Osteoblast (primary cell): ENCODE data around the gene NPBWR2. TPM values are rescaled to one million over a fixed set of nuclear protein-coding genes. Genes with fewer than 3 reads are reported as not detected.

ENCODE experiments used
- DNase-seq: peaks from one replicate; pipeline ENCODE4 v3.0.0; 2011; ENCODE audit warnings: low spot score, mixed read lengths; ENCODE audit not compliant: insufficient read length; ENCODE audit errors: missing footprints
- H2AFZ ChIP-seq: 2 replicates; pipeline ENCODE4 v1.6.0; 2011; ENCODE audit warnings: mild to moderate bottlenecking, low read length
- H3K27ac ChIP-seq: 2 replicates; pipeline ENCODE4 v1.5.1; 2011; ENCODE audit warnings: mild to moderate bottlenecking, low read depth, low read length, moderate library complexity
- H3K27me3 ChIP-seq: 2 replicates; pipeline ENCODE4 v1.6.0; 2012; ENCODE audit warnings: mild to moderate bottlenecking, control low read depth, inconsistent platforms, low read length, moderate library complexity; ENCODE audit not compliant: insufficient read depth
- H3K36me3 ChIP-seq: 2 replicates; pipeline ENCODE4 v1.5.1; 2011; ENCODE audit warnings: mild to moderate bottlenecking, low read length, control low read depth, moderate library complexity; ENCODE audit not compliant: insufficient read depth
- H3K4me1 ChIP-seq: 2 replicates; pipeline ENCODE4 v1.5.1; 2011; ENCODE audit warnings: mild to moderate bottlenecking, low read length, control low read depth, moderate library complexity; ENCODE audit not compliant: insufficient read depth
- H3K4me2 ChIP-seq: 2 replicates; pipeline ENCODE4 v1.6.0; 2011; ENCODE audit warnings: mild to moderate bottlenecking, low read length; ENCODE audit not compliant: insufficient read depth
- H3K4me3 ChIP-seq: fragments of 200-600 bp; sonication (generic); 3 replicates; pipeline ENCODE4 v1.5.1; 2012; ENCODE audit warnings: mild to moderate bottlenecking, low read length, inconsistent platforms; ENCODE audit not compliant: insufficient read depth
- H3K79me2 ChIP-seq: 2 replicates; pipeline ENCODE4 v1.6.0; 2012; ENCODE audit warnings: mild to moderate bottlenecking, low read length, control low read depth, inconsistent platforms; ENCODE audit not compliant: insufficient read depth
- H3K9me3 ChIP-seq: 2 replicates; pipeline ENCODE4 v1.5.1; 2011; ENCODE audit warnings: low read depth, low read length, control low read depth
- H4K20me1 ChIP-seq: 2 replicates; pipeline ENCODE4 v1.6.0; 2012; ENCODE audit warnings: mild to moderate bottlenecking, low read length, control low read depth; ENCODE audit not compliant: insufficient read depth
- total RNA-seq: library from RNA; depleted of rRNA; stranded (reverse); fragments of >200 nt; gene quantifications from 2 replicates; pipeline ENCODE4 v1.2.3, GENCODE V29; 2012
- TF ChIP-seq, protein P1 (sequence below): IDR thresholded peaks from 2 replicates; pipeline ENCODE4 v1.5.1; 2011; ENCODE audit warnings: mild to moderate bottlenecking, low read depth, low read length, moderate library complexity; ENCODE audit errors: extremely low read depth

Gene NPBWR2
- total RNA-seq, 1 donor = not detected

DNA sequence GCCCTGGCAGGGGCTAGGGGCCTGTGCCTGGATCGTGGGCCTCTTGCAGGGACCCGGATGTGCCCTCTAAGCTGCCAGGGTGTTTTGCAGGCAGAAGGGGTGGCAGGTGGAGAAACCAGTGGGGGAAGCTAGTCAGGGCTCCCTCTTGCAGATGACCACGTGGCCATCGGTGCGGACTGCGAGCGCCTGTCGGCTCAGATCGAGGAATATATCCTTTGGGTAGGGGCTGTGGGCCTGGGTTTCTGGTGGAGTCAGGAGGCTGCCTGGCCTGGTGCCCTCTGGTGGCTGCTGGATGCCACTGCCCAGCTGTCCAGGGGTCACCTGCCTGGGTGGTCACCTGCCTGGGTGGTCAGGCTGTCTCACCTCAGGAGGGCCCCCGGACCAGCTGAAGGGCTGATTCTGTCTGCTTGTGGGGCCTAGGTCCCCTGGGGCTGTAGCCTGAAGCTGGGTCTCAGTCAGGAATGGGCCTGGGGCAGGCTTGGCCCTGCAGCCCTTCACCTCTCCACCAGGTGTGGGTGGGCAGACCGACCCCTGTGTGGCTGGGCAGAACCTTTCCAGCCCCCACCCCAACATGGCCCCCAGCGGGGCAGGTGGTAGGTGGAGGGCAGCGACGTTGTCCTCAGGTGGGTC lies 37.6 kb downstream of the NPBWR2 start:
- DNase-seq = peak; percentile 97

DNA sequence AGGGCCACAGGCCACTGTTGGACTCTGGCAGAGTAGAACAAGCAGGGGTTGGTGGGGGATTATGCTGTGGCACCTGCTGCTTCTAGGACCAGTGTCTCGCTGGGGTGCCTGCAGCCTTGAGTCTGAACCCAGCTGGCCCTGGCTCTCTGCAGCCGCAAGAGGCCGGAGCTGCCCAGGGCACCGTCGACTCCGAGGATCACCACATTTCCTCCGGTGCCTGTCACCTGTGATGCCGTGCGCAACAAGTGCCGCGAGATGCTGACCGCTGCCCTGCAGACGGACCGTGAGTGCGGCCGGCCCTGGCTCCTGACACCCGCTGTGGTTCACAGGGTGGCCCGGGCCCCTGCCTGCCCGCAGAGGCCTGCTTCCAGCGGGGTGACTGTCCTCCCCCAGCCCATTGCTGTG lies 38.2 kb downstream of the NPBWR2 start:
- Histone ChIP-seq H3K27ac (no peak overlapping the region), H2AFZ (no peak overlapping the region), H3K9me3 (no peaks in the 10 kb centered on the region), H3K4me3 (no peak overlapping the region), H3K79me2 (no peaks in the 10 kb centered on the region), H3K4me1 (peaks cover 15% of the 10 kb centered on the region), H4K20me1 (peaks cover 35% of the 10 kb centered on the region), H3K27me3 (no peaks in the 10 kb centered on the region), H3K36me3 (no peaks in the 10 kb centered on the region), H3K4me2 (no peak overlapping the region)
- TF ChIP-seq, protein P1, sequence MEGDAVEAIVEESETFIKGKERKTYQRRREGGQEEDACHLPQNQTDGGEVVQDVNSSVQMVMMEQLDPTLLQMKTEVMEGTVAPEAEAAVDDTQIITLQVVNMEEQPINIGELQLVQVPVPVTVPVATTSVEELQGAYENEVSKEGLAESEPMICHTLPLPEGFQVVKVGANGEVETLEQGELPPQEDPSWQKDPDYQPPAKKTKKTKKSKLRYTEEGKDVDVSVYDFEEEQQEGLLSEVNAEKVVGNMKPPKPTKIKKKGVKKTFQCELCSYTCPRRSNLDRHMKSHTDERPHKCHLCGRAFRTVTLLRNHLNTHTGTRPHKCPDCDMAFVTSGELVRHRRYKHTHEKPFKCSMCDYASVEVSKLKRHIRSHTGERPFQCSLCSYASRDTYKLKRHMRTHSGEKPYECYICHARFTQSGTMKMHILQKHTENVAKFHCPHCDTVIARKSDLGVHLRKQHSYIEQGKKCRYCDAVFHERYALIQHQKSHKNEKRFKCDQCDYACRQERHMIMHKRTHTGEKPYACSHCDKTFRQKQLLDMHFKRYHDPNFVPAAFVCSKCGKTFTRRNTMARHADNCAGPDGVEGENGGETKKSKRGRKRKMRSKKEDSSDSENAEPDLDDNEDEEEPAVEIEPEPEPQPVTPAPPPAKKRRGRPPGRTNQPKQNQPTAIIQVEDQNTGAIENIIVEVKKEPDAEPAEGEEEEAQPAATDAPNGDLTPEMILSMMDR = no peak
- no peak for DNase-seq

More for the DNA sequence above, 37.6 kb downstream of the NPBWR2 start:
- TF ChIP-seq, protein P1 = peak; percentile 64
- Histone ChIP-seq H3K36me3 (no peaks in the 10 kb centered on the region), H3K4me2 (no peak overlapping the region), H3K9me3 (no peaks in the 10 kb centered on the region), H3K27me3 (no peaks in the 10 kb centered on the region), H2AFZ (no peak overlapping the region), H4K20me1 (peaks cover 31% of the 10 kb centered on the region), H3K27ac (no peak overlapping the region), H3K4me3 (no peak overlapping the region), H3K4me1 (peaks cover 10% of the 10 kb centered on the region), H3K79me2 (no peaks in the 10 kb centered on the region)

DNA sequence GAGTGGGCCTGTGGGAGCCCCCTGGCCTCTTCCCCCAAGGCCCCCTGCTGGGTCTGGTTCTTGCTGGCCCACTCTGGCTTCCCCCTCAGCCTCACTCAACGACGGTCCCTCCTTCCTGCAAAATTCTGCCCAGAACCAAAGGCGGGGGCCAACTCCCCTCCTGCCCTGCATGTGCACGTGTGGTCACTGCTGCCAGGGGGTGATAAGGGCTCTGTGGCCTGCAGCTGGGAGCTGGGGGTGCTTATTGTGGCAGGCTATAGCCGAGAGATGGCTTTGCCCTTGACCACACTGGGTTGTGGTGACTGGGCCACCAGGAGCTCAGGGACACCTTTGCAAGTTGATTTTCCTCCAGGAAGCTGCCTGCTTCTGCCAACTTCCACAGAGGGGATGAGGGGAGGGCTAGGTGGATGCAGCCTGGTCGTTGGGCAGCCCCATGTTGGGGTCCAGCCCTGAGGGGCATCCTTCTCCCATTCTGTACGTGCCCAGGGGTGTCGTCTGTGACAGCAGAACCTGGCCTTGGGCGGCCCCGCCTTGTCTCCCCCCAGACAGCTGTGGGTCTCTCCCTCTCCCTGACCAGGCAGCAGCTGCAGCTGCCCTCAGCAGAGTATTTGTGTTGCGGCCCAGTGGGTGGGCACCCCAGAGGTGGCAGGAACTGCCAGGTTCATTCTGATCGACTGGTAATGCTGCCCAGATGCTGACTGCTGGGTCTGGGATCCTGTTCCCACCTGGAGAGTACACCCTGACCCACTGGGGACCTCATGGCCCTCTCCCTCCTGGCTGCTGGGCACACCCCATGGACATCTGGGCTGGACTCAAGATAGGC lies 38.8 kb downstream of the NPBWR2 start:
- Histone ChIP-seq H3K4me1 (peaks cover 21% of the 10 kb centered on the region), H3K27ac (no peak overlapping the region), H3K36me3 (no peaks in the 10 kb centered on the region), H3K4me3 (no peak overlapping the region), H3K4me2 (no peak overlapping the region), H3K27me3 (no peaks in the 10 kb centered on the region), H3K9me3 (no peaks in the 10 kb centered on the region), H3K79me2 (no peaks in the 10 kb centered on the region), H2AFZ (no peak overlapping the region), H4K20me1 (peaks cover 39% of the 10 kb centered on the region)
- TF ChIP-seq, protein P1 = no peak
- DNase-seq = no peak

DNA sequence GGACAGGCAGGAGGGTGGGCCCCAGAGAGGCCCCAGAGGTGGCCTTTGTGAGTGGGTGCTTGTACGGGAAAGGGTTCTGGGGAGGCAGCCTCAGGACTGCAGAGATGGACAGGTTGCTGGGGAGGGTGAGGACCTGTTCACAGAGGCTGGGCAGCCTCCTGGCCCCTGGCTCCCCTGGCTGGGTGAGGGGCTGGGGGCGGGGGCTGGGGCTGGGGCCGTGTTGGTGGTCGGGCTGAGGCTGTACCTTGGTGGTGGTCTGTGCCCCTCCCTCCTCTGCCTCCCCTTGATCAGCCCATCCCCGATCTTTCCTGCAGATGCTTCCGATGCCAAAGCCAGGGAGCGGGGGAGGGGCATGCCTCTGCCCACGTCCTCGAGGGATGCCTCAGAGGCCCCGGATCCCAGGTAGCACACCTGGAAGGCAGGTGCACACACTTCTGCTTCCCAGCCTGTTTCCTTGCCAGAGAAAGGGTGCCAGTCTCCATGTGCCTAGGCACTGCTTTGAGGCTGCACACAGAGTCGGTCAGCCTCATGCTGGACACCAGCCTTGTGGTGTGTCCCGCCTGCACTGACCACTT lies 39.5 kb downstream of the NPBWR2 start:
- peaks cover 21% of the 10 kb centered on the region for H3K4me1 ChIP-seq
- no peak for DNase-seq
- no peak overlapping the region for H3K27ac ChIP-seq
- H3K9me3 ChIP-seq = no peaks in the 10 kb centered on the region
- no peak overlapping the region for H3K4me3 ChIP-seq
- no peaks in the 10 kb centered on the region for H3K27me3 ChIP-seq
- TF ChIP-seq, protein P1 = no peak
- no peaks in the 10 kb centered on the region for H3K36me3 ChIP-seq
- H4K20me1 ChIP-seq = peaks cover 39% of the 10 kb centered on the region
- H3K79me2 ChIP-seq = no peaks in the 10 kb centered on the region
- no peak overlapping the region for H2AFZ ChIP-seq
- H3K4me2 ChIP-seq = no peak overlapping the region
